Activated B cell treated with CpG ODN at 0.5 μM for 24 hours (primary cell): Measurements from ENCODE around the gene PDIA5. TPM values are rescaled to one million over a fixed set of nuclear protein-coding genes. Genes with fewer than 3 reads are reported as not detected.

ENCODE experiments used
- ATAC-seq: fragments of 200-7000 bp; cut with Tn5 transposase; one replicate; pipeline ENCODE4 v1.10.0; 2021; ENCODE audit warnings: low read depth, mild to moderate bottlenecking, moderate library complexity
- CTCF ChIA-PET: fragments of 350-600 bp; sonication (Branson Sonifier 250); formaldehyde crosslinking; loops from one replicate; lab custom pipeline; 2021; ENCODE audit warnings: antibody characterized with exemption; lab: Charles Lee
- POLR2A ChIA-PET: fragments of 350-600 bp; sonication (Branson Sonifier 250); formaldehyde crosslinking; loops from one replicate; lab custom pipeline; 2021; ENCODE audit warnings: antibody characterized with exemption; lab: Charles Lee
- DNase-seq: peaks from one replicate; pipeline ENCODE4 v3.0.0; 2022
- H3K27ac Mint-ChIP-seq: one replicate; pipeline ENCODE4 v1.8.0; 2020; ENCODE audit warnings: mixed read lengths
- H3K27me3 Mint-ChIP-seq: one replicate; pipeline ENCODE4 v1.8.0; 2021; ENCODE audit warnings: mixed read lengths
- H3K36me3 Mint-ChIP-seq: one replicate; pipeline ENCODE4 v1.8.0; 2021; ENCODE audit warnings: low read depth, mixed read lengths
- H3K4me1 Mint-ChIP-seq: one replicate; pipeline ENCODE4 v1.8.0; 2021; ENCODE audit warnings: mixed read lengths
- H3K4me3 Mint-ChIP-seq: one replicate; pipeline ENCODE4 v1.8.0; 2020; ENCODE audit warnings: mild to moderate bottlenecking, mixed read lengths
- H3K9me3 Mint-ChIP-seq: one replicate; pipeline ENCODE4 v1.8.0; 2020; ENCODE audit warnings: mixed read lengths
- CTCF ChIP-seq: fragments of 200-600 bp; IDR thresholded peaks from one replicate; pipeline ENCODE4 v1.8.0; 2022; ENCODE audit warnings: antibody characterized with exemption, mild to moderate bottlenecking
- intact Hi-C: fragments of 100-400 bp; cut with micrococcal nuclease; formaldehyde crosslinking; loops from one replicate; pipeline ENCODE4 v1.15.1; 2024
- total RNA-seq: library from RNA; stranded (reverse); gene quantifications from 2 replicates; pipeline ENCODE4 v1.2.3, GENCODE V29; 2022

PDIA5 gene
- total RNA-seq, 1 donor from 2014 or later = 8.5 TPM

- no peaks in the 10 kb centered on the region for H3K9me3 Mint-ChIP-seq
- H3K27me3 Mint-ChIP-seq = no peaks in the 10 kb centered on the region
- CTCF ChIA-PET = no interaction called here
- no peak for TF ChIP-seq CTCF
- no peak overlapping the region for H3K4me3 Mint-ChIP-seq
- ATAC-seq (no peak), DNase-seq (no peak)
- intact Hi-C loops = no loop called here
- peaks cover 1% of the 10 kb centered on the region for H3K36me3 Mint-ChIP-seq
- H3K27ac Mint-ChIP-seq = no peak overlapping the region
- peaks cover 26% of the 10 kb centered on the region for H3K4me1 Mint-ChIP-seq
- POLR2A ChIA-PET = no interaction called here
Measured at GRCh38 chr3:123084192-123084591, 17.4 kb downstream of the PDIA5 start.

- TF ChIP-seq CTCF = no peak
- ChIA-PET POLR2A (no interaction called here), CTCF (no interaction called here)
- Mint-ChIP-seq H3K27me3 (no peaks in the 10 kb centered on the region), H3K4me1 (peaks cover 26% of the 10 kb centered on the region), H3K9me3 (no peaks in the 10 kb centered on the region), H3K27ac (no peak overlapping the region), H3K4me3 (no peak overlapping the region), H3K36me3 (peaks cover 3% of the 10 kb centered on the region)
- ATAC-seq (no peak), DNase-seq (no peak)
- intact Hi-C loops = no loop called here
Measured at GRCh38 chr3:123084738-123085237, 18.0 kb downstream of the PDIA5 start.

DNA sequence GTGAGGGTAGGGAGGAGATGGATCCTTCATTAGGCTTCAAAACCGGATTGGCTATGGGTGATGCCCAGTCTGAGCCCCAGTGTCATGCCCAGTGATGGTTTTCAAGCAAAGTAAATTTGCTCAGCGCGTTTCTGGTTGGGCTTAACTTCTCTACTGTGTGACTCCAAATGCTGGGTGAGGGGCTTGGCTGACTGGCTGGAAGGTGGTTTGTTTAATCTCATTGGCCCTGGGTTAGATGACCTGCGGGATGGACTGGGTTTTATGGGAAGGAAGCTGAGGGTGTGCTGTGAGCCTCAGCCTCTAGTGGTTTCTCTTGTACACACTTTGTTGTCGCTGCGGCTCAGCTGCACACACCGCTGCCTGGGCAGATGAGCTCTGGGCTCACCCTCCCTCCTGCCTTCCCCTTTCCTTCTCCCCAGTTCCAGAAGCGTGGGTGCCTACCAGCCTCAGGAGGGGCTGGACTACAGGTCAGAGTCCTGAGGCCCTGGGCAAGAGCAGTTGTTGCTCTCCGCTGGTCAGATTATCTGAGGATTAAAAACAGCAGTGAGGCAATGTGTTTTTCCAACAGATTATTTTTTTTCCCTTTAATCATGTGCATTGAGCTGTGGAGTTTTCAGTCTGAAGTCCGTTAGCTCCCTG lies 18.6 kb downstream of the PDIA5 start:
- POLR2A ChIA-PET = no interaction called here
- H3K27me3 Mint-ChIP-seq = no peaks in the 10 kb centered on the region
- CTCF ChIA-PET = no interaction called here
- DNase-seq (no peak), ATAC-seq (no peak)
- no peak overlapping the region for H3K4me3 Mint-ChIP-seq
- peaks cover 3% of the 10 kb centered on the region for H3K36me3 Mint-ChIP-seq
- H3K9me3 Mint-ChIP-seq = no peaks in the 10 kb centered on the region
- no peak overlapping the region for H3K27ac Mint-ChIP-seq
- peaks cover 26% of the 10 kb centered on the region for H3K4me1 Mint-ChIP-seq
- intact Hi-C loops = no loop called here
- no peak for TF ChIP-seq CTCF

GRCh38 chr3:123085932-123086627 lies 19.3 kb downstream of the PDIA5 start:
- peaks cover 32% of the 10 kb centered on the region for H3K4me1 Mint-ChIP-seq
- no peak for ATAC-seq
- H3K27ac Mint-ChIP-seq = no peak overlapping the region
- peaks cover 7% of the 10 kb centered on the region for H3K36me3 Mint-ChIP-seq
- CTCF ChIA-PET = no interaction called here
- no peaks in the 10 kb centered on the region for H3K27me3 Mint-ChIP-seq
- H3K9me3 Mint-ChIP-seq = no peaks in the 10 kb centered on the region
- DNase-seq = no peak
- no peak for TF ChIP-seq CTCF
- H3K4me3 Mint-ChIP-seq = no peak overlapping the region
- intact Hi-C loops = no loop called here
- POLR2A ChIA-PET = no interaction called here

DNA sequence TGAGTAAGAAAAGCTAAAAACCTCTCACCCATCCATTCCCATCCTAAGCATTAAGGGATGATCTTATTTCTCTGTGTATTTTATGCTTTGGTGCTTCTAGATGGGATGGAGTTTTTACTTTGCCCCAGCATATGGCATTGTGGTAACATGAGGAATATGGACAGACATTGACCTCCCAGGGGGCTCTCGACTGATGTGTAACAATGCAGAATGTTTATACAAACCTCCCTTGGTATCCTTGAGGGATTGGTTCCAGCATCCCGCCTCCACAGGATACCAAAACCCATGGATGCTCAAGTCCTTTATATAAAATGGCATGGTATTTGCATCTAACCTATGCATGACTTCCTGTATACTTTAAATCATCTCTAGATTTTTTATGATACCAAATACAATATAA lies 21.6 kb downstream of the PDIA5 start:
- no peak overlapping the region for H3K27ac Mint-ChIP-seq
- H3K4me1 Mint-ChIP-seq = peaks cover 18% of the 10 kb centered on the region
- no peak for TF ChIP-seq CTCF
- DNase-seq (no peak), ATAC-seq (no peak)
- ChIA-PET POLR2A (no interaction called here), CTCF (no interaction called here)
- peaks cover 26% of the 10 kb centered on the region for H3K36me3 Mint-ChIP-seq
- H3K4me3 Mint-ChIP-seq = no peak overlapping the region
- H3K9me3 Mint-ChIP-seq = no peaks in the 10 kb centered on the region
- intact Hi-C loops = no loop called here
- H3K27me3 Mint-ChIP-seq = no peaks in the 10 kb centered on the region
